H4 (cell line): ENCODE data around the gene GPC6. TPM values are rescaled to one million over a fixed set of nuclear protein-coding genes. Genes with fewer than 3 reads are reported as not detected.

Experiments used
- DNase-seq: peaks from one replicate; pipeline ENCODE4 v3.0.0-alpha.2; 2015; ENCODE audit warnings: low spot score
- total RNA-seq: library from RNA; depleted of rRNA; stranded (reverse); fragments of >200 nt; shearing (Covaris generic); gene quantifications from 2 replicates; pipeline ENCODE4 v1.2.3, GENCODE V29; 2014

Gene GPC6
- total RNA-seq, 1 experiment from 2014 or later: 9.9 TPM

DNA sequence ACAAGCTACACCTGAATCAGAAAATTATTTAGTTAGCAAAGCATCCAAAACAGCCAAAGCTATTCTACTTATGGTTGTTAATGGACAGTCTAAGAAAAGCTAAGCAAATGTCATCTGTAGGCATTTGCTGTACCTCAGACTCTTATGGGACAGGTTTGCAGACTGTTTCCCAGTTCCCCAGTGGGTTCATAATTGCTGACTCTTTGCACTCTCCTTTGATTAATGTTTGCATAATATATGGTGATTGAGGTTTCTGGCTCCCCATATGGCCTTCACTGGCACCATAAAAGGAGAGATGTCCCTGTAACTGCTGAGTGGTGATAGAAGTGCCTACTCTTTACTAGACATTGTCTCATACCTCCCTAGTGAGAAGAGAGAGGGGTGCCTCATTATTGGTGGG lies 142.1 kb downstream of the GPC6 start:
- DNase-seq: no peak

GRCh38 chr13:93372856-93373255 lies 146.2 kb downstream of the GPC6 start:
- no peak for DNase-seq

GRCh38 chr13:93375491-93375890 lies 148.9 kb downstream of the GPC6 start:
- no peak for DNase-seq

- DNase-seq: no peak
Measured at GRCh38 chr13:93377196-93377595, 150.6 kb downstream of the GPC6 start.

- DNase-seq: no peak
Measured at GRCh38 chr13:93378184-93378583, 151.6 kb downstream of the GPC6 start.

GRCh38 chr13:93386116-93386515 lies 159.5 kb downstream of the GPC6 start:
- no peak for DNase-seq

- DNase-seq: no peak
Measured at GRCh38 chr13:93388701-93389100, 162.1 kb downstream of the GPC6 start.

- DNase-seq: no peak
Measured at GRCh38 chr13:93397619-93398018, 171.0 kb downstream of the GPC6 start.

DNA sequence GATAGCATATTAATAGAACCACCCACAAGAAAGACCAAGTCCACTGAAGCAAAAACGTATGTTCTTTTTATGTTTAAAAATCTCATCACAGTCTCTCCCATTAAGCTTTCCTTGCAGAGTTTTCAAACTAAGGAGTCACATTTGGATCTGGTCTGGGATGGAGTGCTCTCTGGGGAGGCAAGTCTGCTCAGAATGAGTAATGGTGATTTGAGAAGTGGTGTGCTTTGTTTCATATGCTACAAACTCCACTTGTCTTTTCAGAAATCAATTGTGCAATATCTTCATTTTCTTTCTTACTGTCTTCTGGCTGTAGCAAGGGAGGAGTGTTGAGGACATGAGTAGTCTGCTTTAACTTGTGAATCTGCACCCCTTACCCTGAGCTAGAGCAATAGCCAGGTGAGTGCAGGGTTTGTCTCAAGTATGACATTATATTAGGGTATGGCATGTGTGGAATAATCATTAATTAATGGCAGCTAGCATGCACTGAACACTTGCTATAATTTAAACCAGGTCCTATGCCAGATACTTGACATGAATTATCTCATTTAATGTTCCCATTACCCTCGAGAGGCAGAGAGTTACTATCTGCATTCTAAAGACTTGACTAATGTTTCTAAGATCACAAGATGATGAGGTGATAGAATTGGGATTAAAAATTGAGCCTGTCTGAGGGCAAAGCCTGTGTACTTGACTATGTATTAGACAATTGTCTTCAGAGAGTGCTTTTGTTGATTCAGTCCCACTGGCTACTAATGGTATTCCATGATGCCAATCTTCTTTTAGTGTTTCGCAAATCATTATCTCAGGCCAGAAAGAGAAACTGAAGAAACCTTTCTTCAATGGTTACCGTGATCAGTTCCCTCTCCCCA lies 171.8 kb downstream of the GPC6 start:
- no peak for DNase-seq

GRCh38 chr13:93399212-93399611 lies 172.6 kb downstream of the GPC6 start:
- DNase-seq: no peak

DNA sequence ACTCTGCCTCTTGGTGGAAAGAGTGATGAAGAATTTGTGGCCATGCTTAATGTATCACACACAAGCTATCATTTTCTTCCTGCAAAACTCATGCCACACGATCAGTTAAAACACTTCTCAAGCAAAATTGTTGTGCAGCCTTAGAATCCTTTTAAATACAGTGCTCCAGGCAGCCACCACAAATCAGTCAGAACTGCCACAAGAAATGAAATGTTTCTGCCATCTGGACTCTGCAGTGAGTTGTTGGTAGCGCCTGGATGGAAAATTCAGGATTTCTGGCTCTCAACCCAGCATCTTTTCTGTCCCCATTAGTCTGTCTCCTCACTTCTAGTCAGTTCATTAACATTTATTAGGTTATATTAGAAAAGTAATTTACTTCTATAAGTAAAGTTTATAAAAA lies 179.5 kb downstream of the GPC6 start:
- DNase-seq: no peak

DNA sequence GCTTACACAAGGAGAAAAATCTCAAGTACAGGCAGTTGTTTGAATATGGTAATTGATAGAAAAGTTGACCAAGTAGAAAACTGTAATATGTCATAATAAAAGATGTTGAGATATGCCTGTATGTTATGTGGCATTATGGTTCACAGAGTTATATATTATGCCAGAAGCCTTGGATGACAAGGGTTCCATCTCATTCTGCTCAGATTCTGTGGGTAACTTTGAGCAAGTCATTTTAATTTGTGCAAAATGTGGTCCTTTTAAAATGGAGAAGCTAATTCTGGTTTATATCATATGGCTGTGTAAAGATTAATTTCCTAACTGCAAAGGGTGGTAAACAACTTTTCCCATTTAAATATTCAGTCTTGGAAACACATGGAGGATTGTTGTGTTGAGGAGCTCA lies 180.9 kb downstream of the GPC6 start:
- no peak for DNase-seq

- peak; percentile 63 for DNase-seq
Measured at GRCh38 chr13:93409001-93409400, 182.4 kb downstream of the GPC6 start.

GRCh38 chr13:93409816-93410215 lies 183.2 kb downstream of the GPC6 start:
- DNase-seq: no peak

DNA sequence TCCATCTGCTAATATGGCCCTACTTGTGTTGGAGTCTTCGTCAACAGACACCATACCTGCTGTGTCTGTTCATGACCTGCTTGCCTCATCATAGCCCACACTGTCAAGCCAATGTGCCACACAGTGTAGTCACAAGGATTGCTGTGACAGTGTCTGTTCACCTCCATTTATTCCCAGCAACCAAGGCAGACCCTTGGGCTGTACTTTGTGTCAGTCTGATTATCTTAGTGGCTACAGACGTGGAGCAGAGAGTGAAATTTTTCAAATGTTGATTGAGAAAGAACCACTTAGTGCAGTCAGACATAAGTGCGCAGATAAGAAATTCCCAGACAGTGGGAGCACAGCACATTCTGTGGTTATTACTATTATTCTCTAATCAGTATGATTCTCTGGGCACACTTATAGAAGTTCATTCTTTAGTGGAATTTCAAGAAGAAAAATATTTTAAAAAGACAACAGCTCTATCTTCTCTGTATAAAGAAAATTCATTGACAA lies 184.6 kb downstream of the GPC6 start:
- DNase-seq: no peak

- DNase-seq: no peak
Measured at GRCh38 chr13:93412676-93413075, 186.1 kb downstream of the GPC6 start.

- DNase-seq: no peak
Measured at GRCh38 chr13:93413972-93414717, 187.5 kb downstream of the GPC6 start.

DNA sequence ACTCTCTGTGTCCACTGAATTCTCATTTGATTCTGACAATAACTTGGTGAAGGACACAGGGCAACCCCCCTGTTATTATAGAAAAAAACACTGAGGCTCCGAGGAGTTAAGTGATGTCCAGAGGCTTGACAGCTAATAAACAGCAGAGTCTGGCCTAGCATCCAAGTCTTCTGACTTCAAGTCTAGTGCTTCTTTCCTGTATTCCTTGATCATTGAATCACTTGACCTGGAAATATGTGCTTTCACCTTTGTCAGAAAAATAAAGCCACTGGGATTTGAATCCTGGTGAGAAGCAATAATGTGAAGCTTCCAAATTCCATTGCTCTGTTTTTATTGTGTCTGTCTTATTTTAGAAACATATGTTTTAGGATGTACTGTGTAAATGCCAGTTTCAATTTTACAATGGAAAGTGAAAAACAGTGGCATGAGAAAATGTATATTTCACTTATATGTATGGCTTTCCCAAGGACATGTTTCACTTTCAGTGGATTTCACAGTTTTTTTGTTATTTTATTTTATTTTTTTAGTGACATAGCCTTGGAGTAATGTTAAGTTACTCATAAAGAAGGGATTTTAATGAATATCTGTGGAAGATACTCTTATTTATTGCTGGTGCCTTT lies 190.2 kb downstream of the GPC6 start:
- no peak for DNase-seq

GRCh38 chr13:93418398-93418797 lies 191.8 kb downstream of the GPC6 start:
- DNase-seq: no peak

- no peak for DNase-seq
Measured at GRCh38 chr13:93420206-93420605, 193.6 kb downstream of the GPC6 start.

GRCh38 chr13:93420887-93421286 lies 194.3 kb downstream of the GPC6 start:
- no peak for DNase-seq

- DNase-seq: no peak
Measured at GRCh38 chr13:93422980-93423543, 196.5 kb downstream of the GPC6 start.
